ENCODE data around the gene CORO2A.

DNA sequence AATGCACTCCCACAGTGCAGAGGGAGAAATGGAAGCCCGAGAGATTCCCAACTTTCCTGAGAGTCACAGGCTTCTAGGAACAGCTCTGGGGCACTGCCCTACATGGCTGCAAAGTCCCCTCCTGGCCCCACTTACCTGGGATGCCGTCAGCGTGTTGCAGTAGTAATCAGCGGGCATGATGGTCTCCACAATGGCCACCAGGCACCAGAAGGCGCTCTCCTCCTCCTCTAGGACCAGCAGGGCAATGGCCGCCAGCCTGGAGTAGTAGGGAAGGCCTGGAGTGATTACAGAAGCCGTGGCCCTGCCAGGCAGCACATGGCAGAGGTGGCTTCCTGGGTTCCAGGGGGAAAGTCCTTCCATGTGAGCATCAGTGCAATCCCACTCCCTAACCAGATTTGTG lies 10.7 kb upstream of the CORO2A start:
- TF ChIP-seq, protein P1, sequence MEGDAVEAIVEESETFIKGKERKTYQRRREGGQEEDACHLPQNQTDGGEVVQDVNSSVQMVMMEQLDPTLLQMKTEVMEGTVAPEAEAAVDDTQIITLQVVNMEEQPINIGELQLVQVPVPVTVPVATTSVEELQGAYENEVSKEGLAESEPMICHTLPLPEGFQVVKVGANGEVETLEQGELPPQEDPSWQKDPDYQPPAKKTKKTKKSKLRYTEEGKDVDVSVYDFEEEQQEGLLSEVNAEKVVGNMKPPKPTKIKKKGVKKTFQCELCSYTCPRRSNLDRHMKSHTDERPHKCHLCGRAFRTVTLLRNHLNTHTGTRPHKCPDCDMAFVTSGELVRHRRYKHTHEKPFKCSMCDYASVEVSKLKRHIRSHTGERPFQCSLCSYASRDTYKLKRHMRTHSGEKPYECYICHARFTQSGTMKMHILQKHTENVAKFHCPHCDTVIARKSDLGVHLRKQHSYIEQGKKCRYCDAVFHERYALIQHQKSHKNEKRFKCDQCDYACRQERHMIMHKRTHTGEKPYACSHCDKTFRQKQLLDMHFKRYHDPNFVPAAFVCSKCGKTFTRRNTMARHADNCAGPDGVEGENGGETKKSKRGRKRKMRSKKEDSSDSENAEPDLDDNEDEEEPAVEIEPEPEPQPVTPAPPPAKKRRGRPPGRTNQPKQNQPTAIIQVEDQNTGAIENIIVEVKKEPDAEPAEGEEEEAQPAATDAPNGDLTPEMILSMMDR (IDR thresholded peaks at IDR 0.05) = no peak
- no peak for TF ChIP-seq POLR2A (IDR thresholded peaks at IDR 0.05)
- TF ChIP-seq POLR2AphosphoS5 (IDR thresholded peaks at IDR 0.05) = no peak
